Hematopoietic multipotent progenitor cell treated with erythropoietin and hydrocortisone succinate and interleukin-3 and kit ligand, for 8 days (in vitro differentiated cells): Measurements from ENCODE around the gene DNAJC7.
A peak's percentile ranks its signal among the peaks of the same experiment; 100 is the strongest.

Experiments used
- DNase-seq: peaks from one replicate; pipeline ENCODE4 v3.0.0-alpha.2; 2015

Gene DNAJC7, protein sequence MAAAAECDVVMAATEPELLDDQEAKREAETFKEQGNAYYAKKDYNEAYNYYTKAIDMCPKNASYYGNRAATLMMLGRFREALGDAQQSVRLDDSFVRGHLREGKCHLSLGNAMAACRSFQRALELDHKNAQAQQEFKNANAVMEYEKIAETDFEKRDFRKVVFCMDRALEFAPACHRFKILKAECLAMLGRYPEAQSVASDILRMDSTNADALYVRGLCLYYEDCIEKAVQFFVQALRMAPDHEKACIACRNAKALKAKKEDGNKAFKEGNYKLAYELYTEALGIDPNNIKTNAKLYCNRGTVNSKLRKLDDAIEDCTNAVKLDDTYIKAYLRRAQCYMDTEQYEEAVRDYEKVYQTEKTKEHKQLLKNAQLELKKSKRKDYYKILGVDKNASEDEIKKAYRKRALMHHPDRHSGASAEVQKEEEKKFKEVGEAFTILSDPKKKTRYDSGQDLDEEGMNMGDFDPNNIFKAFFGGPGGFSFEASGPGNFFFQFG

DNA sequence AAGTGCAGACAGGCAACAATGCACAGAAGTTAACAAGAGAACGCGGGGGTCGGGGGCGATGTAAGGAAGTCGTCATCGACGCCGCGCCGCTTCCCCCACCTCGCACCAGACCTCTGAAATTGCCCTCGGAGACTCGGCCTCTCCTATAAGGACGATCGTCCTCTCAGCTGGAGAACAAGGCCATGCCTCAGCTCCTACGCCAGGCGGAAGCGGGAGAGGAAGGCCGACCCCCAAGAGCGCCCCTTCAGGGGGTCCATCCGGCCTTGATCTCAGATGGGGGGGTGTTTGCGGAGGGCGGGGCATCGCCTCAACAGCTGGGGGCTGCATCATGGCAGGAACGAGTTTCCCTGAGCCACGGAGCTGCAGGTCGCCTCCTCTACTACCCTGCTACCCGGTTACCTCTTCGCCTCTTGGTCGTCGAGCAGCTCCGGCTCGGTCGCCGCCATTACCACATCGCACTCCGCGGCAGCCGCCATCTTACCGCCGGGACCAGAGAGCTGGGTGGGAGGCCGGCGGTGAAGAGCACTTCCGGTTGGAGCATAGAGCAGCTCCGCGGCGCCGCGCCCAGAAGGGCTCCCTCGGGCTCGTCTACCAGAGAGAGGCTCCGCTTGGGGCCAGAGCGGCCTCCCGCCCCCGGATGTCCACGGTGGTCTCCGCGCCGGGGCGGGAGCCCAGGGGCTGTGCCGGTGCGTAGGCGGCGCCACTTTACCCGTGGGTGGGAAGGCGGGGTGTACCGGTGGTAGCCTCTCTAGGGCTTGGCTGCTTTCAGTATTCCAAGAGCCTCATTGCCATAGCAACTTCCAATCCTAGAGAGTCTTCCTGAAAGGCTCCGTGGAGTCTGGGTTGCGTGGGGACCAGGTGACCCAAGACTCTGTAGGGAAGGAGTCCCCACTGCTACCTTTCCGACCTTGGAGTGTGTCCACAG lies at the start of gene DNAJC7:
DNAJC7 (minus strand) TSS at position 499 of the 925 bp plus-strand sequence; CDS start at position 476, 23 bp downstream.
- peak; percentile 91 for DNase-seq

DNA sequence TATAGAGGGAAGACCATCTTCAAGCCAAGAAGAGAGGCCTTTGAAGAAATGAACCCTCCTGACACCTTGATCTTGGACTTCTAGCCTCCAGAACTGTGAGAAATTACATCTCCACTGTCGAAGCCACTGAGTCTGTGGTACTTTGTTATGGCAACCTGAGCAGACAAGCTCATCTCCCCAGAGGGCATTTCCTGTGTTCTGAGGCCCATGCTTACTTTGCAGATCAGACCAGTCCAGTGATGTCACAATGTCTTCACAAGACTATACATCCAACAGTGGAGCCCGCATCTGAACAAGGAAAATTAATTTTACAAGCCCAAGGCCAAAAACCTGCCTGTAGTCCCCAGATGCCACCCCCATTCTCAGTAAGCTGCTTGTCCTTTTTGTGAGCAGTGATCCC lies 48.0 kb upstream of the DNAJC7 start:
- DNase-seq, result no peak

DNA sequence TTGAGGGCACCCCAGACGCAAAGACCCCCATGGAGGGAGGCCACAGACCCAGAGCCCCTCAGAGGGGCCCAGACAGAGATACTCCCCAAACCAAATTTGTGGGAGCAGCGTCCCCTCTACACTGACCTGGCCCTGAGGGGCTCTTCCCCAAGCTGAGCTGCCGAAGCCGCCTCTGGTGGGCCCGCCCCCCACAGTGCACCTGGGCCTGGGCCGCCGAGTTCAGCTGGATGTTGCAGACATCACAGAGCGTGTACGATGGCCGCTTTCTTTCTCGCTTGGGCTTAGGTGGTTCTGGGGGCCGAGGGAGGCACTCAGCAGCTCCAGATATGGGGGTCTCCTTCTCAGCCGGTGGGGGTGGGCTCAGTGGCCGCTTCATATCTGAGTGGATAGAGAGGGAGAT lies 45.4 kb upstream of the DNAJC7 start:
- DNase-seq, result no peak

DNA sequence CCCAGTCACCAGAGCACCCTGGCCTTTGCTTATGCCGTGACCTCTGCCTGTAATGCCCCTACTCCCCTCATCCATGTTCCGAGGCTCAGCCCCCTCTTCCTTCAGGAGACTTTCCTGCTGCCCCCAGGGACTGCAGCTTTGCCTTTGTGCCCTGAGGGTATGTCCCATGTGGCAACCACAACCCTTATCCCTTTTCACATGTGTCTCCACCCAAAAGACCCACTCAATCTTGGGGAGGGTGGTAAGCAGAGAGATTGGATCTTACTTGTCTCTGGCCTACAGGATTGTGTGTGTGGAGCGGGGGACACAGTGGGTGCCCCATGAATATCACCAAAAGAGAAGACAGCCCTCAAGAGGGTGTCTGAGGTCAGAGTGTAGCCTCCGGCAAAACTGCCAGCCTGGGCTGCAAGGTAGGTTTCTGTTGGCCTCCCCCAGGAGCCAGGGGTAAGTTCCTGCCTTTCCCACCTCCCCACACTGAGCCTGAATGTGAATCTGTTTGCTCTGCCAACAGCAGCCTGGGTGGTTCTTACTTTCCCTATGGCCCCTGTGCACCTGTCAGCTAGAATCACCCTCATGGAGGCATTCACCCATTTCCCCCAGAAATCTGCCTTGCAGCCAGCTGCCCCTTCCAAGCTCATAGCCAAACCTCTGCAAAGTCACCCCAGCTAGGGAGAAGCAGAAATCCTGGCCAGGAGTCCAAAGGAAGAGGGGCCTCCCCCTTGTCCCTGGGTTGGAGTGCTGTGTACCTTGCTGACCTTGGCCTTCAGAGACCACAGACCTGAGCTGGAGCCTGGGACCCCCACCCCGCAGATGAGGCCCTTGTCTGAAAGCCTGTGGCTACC lies 44.6 kb upstream of the DNAJC7 start:
- DNase-seq, result peak; percentile 76

DNA sequence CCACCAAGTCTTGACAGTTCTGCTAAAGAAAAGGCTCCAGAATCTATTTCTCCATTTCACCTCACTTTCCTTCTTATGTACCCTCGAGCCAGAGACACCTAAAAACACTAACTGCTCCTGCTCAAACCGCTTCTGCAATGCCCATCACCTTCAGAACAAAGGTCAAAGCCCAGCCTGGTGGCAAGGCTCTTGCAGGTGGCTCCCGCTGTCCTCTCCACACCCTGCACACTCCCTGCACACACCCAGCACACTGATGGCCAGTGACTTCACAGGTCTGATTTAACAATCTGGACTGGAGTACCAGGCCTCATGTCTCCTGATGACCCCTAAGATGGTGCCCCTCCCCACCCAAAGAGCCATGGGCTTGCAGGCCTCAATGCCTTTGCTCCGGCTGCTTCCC lies 43.0 kb upstream of the DNAJC7 start:
- no peak for DNase-seq

DNA sequence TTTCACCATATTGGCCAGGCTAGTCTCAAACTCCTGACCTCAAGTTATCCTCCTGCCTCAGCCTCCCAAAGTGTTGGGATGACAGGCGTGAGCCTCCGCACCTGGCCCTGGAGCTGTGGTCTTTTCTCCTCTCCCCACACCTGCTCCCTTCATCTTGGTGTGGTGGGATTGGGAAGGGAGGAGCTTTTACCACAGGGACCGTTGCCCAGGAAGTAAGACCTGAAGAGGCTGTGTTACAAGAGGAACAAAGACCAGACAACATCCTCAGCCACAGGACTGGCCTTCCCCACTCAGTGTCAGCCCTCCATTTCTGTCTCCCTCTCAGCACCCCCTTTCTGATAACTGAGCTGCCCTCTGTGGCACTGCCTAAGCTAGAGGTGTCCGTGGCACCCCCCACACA lies 42.6 kb upstream of the DNAJC7 start:
- DNase-seq, result no peak

DNA sequence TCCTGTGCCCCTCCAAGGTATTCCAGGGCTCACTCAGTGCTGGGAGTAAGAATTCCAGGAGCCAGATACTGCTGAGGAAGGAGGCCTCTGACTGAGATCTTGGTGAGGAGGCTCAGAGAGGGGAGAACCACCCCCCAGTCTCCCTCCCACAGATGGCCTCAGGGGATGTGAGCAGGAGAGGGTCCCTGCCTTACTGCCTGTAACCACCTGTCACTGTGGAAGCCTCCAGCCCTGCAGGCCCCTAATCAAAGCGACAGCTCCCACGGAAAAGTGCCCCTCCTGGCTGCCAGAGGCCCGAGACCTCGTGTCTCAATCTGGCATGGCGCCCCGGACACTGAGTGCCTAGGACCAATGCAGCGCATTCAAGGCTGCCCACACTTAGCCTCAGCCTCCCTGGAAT lies 40.8 kb upstream of the DNAJC7 start:
- no peak for DNase-seq

DNA sequence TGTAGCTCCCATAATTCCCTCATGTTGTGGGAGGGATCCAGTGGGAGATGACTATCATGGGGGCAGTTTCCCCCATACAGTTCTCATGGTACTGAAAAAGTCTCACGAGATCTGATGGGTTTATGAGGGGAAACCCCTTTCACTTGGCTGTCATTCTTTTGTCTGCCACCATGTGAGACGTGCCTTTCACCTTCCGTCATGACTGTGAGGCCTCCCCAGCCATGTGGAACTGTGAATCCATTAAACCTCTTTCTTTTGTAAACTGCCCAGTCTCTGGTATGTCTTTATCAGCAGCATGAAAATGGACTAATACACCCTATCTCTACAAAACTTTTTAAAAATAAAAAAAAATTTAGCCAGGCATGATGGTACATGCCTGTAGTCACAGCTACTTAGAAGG lies 39.4 kb upstream of the DNAJC7 start:
- DNase-seq, result no peak

DNA sequence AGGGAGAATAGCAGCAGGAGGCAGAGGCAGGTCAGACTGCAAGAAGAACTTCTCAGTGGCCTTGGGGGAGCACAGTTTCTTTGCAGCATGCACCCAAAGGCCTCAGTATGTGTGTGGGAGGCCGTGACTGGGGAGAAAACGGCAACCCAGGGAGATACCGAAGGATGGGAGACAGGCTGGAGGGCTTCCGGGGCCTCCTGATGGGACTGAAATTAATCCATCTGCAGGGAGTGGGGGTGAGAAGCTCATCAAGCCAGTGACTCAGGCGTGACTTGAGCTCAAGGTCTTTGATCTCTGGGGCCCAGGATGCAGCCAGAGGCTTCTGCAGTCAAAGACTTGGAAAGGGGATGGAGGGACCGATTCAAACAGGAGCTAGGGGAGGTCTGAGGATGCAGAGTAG lies 38.3 kb upstream of the DNAJC7 start:
- no peak for DNase-seq

DNA sequence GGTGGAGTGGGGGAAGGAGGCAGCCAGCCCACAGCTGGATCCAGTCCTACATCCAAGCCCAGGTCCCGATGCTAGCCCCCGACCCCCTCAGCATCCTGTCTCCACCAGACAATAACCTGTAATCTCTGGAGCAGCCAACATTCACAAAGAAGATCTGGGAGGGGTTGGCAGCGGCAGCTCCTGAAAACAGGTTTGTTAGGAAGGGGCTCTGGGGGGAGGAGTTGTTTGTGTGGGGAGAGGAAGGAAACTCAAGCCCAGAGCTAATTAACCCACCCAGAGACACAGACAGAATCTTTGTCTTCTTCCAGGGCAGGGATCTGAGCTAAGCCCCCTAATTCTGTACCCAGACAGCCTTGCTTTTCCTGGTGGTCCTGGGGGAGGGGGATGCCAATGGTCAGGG lies 37.8 kb upstream of the DNAJC7 start:
- DNase-seq, result no peak

DNA sequence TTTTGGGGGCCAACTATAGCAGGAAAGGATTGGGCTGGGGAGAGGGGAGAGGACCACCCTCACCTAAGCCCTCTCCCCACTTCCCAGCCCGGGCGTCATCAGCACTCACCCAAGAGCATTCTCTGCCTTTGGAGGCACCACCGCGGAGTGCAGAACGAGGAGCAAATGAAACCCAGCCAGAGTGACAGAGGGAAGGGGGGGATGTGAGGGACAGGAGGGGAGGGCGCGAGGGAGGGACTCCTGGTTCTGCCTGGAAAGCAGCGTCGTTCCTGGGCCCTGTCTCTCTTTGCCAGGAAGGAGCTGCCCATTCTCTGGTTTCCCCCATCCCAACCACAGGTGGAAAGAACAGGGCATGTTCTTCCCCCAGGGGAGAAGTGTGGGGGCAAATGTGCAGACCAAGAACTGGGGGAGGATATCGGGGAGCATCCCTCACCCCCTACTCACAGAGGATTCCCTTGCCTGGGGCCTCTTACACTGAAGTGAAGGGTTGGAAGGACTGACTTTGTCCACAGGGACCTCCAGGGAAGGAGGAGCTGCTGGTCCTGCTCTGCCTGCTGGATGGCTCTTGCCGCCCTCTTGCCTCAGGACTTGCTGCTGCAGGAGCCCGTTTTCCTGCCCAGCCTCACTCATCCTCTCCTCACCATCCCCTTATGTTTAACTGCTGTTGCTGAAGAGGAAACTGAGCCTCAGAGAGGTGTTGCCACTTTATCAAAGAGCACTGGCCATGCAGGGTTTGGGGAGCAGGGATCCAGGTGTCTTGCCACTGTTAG lies 36.7 kb upstream of the DNAJC7 start:
- DNase-seq, result no peak

DNA sequence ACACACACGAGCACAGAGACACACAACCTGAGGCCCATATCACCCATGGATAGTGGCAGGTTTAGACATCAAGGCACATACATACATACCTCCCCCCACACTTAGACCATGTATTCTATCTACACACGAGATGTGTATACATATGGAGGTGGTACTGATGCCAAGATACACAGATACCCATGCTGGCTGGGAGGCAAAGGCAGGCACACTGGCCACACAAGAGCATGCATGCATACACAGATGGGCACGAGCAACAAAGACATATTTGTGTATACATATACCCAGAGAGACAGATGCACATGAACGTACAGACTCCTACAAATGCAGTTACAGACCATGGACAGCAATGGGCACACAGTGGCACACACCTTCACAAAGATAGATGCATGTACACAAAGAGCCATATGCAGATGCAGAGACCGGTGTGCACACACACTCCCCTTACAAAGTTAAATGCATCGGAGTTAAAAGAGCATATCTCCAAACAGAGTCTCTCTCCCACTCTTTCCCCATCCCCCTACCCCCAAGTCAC lies 35.2 kb upstream of the DNAJC7 start:
- DNase-seq, result no peak

DNA sequence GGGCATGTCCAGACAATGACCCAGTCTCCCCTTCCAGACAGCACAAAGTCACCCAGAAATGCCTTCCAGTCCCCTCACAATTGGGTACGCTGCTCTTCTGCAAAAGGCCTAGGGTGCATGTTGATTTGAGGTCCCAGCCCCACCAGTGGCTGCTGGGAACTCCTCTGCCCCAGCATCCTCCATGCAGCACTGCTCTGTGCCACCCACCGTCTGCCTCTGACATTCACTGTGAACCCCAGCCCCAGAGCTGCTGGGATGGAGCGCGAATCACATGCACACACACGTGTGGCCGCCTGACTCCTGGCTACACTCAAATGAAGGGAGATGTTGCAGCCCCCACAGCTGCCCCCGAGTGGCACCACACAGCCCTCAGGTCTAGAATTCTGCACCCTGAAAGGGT lies 34.4 kb upstream of the DNAJC7 start:
- no peak for DNase-seq

DNA sequence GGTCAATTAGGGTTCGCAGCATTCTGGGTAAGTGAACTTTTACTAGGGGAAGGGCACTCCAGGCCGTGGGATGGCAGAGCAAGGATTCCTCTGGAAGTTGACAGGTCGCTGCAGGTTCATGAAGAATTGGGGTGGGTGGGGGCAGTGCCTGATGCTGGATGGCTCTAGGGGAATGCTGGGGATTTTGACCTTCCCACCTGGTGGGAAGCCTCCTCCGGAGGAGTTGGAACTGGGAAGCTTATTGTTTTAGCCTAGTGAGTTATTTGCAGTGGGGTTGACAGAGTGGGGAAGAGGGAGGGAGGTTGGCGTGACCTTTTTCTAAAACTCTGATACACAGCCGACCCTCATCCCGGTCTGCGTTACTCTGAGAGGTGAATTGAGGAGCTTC lies 33.8 kb upstream of the DNAJC7 start:
- no peak for DNase-seq

DNA sequence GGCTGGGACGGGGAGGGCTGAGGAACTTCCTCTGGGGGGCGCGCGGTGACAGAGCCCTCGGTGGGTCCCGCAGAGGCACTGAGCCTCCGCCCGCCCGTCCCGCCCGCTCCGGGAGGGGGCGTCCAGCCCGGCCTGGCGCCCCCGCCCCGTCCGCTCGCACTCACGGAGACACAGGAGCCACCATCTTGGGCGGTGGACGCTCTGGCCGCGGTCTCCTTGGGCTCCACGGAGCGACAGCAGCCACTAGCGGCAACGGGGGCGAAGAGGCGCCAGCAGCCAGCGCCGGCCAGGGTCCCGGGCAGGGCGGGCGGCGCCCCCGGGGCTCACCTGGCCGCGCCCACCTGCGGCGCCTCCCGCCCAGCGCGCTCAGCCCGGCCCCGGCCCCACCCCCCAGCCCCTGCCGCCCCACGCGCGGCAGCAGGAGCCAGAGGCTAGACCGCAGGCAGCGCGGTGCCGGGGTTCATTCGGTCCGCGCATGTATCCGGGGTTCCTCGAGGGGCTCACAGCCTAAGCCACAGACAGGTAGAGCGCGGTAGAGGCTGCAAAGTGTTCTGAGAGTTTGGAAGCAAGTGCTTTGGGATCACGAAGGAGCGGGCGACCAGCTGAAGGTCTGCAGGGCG lies 33.3 kb upstream of the DNAJC7 start, which contains the start of gene C17orf113:
C17orf113 (minus strand) TSS at position 209 of the 620 bp plus-strand sequence. CDS start 7,225 bp downstream, outside the sequence.
- DNase-seq, result peak; percentile 45

DNA sequence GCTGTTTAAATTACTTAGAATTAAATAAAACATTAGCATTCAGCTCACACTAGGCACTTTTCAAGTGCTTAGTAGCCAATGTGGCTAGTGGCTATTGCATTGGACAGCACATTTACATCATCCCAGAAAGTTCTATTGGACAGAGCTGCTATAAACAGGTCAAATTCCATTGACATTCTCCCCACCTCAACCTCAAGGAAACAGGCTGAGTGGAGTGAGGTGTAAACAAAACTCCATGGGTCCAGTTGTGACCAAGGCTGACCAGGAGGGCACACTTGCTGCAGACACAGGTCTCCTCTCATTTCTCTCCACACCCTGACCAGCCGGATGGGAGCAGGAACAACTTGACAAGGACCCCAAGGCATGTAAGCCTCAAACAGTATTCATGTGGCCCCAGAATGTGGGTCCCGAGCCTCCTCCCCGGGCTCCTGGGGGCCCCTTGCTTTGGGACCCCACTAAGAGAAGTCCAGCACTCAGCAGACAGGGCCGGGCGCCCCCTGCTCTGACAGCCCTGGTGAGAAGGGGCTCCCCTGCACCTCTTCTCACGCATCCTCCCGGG lies 32.7 kb upstream of the DNAJC7 start:
- DNase-seq, result no peak

DNA sequence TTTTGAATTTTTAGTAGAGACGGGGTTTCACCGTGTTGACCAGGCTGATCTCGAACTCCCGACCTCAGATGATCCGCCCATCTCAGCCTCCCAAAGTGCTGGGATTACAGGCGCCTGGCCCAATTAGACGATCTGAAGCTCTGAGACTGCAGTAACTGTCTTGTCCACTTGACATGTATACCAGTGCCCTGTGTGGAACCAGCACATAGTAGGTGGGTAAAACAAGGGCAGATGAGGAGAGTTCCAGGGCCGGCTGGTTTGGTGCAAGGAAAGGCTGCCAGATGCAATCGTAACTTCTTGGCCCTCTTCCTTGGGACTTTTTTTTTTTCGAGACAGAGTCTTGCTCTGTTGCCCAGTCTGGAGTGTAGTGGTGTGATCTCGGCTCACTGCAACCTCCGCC lies 30.1 kb upstream of the DNAJC7 start:
- DNase-seq, result no peak

DNA sequence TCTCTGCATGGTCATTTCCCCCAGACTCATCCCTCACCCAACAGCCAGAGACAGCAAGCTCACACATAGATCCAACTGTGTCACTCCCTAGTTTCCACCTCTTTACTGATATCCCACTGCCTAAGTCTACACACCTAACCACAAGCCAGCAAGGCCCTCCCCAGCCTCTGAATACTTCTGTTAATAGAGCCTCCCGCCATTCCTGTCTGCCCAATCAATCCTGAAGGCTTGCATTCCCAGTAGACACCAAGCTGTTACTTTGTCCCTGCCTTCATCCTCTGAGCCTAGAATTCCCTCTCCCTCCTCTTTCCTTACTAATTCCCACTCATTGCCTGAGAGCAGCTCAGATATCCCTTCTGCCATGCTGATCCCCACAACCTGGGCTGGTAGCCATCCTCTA lies 28.5 kb upstream of the DNAJC7 start:
- no peak for DNase-seq

DNA sequence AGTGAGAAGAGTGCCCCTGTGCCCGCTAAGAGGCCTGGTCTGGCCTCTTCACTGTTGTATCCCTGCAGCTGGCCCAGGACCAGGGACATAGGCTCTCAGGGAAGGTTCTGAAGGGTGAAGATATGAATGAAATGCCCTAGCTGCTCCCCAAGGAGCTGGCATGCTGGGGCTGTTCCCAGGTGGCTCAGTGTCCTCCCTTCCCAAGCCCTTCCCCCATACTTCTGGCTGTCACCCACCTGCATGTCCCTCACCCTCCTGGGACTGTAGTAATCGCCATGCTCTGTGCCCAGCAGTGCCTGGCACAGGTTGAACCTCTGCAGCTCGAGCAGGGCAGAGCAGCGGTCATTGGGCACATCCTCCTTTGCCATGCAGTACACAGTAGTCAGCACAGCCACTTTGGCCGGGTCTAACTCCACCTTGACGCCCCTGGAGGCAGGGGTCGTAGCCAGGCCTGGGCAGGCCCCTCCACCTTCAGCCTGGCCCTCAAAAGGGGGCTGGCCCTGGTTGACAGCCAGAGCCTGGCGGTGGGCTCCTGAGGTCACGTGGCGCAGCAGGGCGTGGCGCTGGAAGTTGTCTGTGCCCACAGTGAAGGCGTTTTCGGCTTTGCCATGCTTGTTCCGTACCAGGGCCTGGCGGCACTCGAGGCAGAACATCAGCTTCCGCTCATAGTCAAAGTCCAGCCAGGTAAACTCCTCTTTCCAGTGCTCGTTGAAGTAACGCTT lies 25.5 kb upstream of the DNAJC7 start:
- no peak for DNase-seq

DNA sequence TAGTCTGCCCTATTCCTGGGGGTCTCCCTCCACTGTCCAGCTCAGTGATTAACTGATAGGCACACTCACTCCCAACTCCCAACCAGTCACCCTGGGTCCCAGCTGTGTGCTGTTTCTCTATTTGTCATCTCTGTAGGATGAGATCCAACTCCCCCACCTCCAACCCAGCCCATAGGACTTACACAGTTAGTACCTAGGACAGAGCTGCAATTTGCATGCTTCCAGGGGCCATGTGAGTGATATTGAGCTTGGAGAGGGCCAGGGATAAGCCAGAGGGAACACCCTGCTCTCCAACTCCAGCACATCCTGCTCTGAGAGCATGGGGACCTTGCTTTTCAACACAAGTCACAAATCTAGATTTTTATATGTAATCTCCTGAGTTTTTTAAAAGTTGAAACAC lies 24.4 kb upstream of the DNAJC7 start:
- no peak for DNase-seq
